HG03575 (cell line): ENCODE results near the gene LIF.
"Not testable (repeated sequence)": the region's sequence is repeated elsewhere in the genome, so short reads cannot be mapped to it uniquely, and the experiment has no call there.

Experiments used
- ATAC-seq: cut with Tn5 transposase; IDR thresholded peaks from one replicate; pipeline ENCODE4 v1.9.1; 2021; ENCODE audit not compliant: unreplicated experiment, insufficient number of reproducible peaks, low FRiP score; ENCODE audit errors: extremely low read depth

The LIF gene

DNA sequence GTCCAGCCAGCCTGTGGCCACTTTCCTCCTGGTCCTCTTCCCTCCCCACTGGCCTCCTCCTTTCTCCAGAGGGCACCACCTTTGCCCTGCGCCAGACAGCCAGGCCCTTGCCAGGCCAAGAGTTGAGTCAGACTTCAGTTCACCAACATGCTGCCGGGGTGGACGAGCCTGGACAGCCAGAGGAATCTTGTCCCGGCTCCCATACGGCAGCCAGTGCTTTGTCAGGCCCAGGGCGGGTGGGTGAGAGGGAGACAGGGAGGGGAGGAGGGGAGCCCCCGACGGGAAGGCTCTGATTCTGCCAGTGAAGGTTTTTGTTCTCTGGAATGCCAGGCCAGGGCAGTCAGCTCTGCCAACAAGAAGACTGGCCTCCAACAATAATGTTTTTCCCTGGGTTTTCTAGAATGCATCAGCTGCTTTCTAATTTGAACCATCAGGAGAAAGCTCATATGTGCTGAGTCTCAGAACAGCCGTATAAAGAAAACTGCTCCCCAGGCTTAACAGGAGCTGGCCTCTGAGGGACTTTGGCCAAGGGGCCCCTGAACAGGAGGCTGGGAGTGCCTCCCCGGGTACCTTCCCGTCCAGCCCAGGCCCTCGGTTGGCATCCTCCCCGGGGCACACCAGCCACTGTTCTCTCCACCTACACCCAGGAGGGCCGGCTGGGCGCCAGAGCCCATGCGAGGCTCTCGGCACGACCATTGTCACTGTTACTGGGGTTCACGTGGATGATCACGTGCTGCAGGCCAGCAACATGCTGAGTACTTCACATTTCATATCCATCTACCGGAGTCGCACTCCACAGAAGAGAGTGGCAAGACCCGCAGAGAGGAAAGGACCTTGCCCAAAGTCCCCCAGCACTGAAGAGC is 28.6 kb downstream of the LIF start:
- no peak for ATAC-seq

- no peak for ATAC-seq
Observed at GRCh38 chr22:30216710-30217109, 29.8 kb downstream of the LIF start.

DNA sequence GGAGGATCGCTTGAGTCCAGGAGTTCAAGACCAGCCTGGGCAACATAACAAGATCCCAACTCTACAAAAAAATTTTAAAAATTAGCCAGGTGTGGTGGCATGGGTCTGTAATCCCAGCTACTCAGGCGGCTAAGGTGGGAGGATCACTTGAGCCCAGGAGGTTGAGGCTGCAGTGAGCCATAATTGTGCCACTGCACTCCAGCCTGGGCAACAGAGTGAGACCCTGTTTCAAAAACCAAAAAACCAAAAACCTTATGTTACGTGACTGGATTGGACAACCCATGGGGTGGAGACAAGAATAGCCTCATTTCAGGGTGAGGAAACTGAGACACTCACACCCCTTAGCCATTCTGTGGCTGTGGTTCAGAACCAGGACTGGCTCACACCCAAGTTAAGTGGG is 30.3 kb downstream of the LIF start:
- ATAC-seq: not testable (repeated sequence)

- no peak for ATAC-seq
Observed at GRCh38 chr22:30214703-30215407, 31.7 kb downstream of the LIF start.

DNA sequence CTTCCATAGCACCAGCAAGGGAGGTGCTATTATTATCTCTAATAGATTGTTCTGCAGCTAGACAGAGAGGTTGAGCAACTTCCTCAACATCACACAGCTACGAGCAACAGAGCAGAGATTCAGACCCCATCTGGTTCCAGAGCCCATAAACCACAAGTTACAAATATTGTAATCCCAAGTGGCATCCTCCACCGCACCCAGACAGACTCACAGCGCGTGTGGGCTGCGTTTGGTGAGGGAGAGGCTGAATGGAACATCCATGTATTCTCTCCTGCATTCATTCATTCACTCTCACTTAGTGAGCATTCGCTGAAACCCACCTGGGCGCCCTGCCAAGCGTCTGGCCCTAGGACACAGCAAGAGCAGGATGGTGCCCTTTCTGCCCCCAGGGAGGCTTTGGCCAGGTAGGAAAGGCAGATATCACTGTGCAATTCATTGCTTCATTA is 33.5 kb downstream of the LIF start:
- ATAC-seq: no peak

DNA sequence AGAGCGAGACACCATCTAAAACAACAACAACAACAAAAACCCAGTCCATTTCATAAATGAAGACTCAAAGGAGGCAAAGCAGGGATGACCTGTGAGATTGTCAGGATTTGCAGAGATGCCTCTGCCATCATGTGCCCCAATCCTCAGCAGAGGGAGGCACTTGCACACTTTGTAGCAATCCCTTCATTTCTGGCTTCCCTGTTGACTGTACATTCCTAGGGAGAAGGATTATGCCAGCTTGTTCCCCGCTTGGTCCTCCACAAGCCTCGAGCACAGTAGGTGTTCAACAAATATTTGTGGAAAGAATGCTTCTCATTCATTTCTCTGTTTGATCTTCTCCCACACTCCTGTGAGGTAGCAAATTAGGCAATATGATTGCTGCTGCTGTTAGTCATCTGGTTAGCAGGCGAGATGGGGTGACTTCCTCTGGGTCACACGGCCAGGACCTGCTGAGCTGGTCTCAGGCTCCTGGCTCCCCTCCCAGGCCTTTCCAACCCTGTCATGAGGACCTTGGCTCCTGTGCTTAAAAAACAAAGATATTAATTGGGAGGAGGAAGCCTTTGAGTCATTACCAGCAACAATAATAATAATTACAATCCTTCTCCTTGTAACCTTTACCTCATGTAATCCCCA is 34.1 kb downstream of the LIF start:
- ATAC-seq: no peak

DNA sequence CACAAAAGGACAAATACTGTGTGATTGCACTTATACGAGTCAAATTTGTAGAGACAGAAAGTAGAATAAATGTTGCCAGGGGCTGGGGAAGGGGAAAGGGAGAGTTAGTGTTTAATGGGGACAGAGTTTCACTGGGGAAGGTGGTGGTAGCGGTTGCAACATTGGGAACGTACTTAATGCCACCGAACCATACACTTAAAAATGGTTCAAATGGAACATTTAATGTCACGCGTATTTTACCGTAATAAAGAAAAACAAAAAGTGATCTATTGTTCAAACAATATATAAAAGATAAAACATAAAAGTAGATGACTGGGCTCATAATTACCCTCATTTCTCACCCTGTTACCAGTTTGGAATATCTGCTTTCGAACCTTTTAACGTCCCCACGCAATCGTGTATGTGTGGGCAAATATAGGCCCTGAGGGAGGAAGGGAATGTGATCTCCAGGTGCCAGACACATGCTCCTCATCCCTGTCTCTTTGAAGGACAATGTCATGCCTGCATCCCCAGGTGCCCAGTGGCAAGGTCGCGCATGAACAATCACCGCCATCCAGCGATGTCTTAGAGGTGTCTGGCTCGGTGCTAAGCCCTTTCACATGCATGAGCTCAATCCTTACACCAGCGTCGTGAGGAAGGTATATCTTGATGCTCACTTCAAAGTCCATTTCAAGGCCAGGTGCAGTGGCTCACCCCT is 35.3 kb downstream of the LIF start:
- ATAC-seq: no peak

DNA sequence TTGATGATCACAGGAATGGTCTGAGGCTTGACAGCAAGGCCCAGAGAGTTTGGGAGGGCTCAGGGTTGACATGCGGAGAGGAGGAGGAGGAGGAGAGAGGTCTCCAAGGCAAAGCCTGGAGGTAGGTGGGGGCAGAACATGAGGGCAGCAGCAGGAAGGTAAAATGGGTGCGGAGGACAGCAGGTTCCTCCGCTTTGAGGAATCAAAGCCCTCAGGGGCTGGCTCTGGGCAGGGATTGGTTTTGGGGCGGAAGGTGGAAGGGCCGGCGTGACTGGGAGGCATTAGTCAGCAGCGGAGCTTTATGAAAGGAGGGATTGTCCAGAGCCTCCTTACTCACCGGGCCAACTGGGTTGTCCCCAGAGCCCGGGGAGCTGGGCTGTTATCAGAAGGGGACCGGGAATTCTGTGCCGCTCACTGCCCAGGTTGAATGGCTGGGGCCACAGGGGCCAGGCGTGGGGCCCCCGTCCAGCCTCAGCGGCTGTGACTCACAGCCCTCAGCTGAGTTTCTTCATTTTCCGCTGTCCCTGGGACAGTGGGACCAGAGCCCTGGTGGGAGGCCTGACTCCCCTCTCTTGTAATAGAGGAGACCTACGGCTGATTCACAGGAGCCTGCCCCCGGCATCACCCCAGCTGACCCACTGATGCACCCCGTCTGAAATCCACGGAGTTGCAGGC is 36.2 kb downstream of the LIF start:
- no peak for ATAC-seq

GRCh38 chr22:30209642-30210041 is 36.9 kb downstream of the LIF start:
- no peak for ATAC-seq

DNA sequence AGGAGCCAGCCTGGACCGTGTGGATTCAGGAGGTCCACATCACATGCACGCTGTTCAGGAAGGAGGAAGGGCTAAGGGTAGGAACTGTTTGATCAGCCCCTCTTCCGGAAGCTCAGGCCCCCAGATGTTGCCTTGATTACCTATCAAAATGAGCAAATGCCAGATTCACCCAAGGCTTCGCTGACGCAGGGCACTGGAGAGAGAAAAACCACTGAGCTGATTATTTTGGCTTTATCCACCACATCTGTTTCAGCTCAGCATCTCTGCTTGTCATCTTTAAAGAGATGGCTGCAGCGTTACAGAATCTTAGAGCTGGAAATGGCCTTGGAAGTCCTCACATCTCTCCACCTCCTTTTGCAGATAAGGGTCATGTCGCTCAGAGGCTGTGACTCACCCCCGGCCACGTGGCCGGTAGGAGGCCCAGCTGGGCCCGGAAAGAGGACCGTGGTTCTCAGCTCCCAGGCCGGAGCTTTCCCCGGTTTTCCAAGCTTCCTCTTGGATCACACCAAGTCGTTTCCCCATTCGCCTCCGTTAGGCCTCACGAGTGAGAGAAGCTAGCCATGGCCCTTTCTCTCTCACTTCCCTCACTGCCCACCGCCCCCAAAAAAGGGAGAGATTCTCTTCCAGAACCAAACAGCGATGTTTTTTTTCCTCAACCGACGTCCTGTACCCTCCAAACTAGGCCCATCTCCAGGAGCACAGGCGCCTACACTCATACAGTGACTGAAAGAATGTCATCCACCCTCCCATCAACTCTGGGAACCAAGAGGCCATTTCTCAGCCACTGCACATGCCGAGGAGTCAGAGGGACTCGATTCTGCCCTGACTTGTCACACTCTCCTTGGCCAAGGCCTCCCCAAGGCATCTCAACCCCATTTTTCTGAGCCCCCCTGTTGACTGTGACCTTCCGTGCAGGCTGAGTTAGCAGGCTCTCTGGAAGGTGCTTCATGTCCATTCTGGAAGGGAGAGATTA is 37.6 kb downstream of the LIF start:
- ATAC-seq: no peak

DNA sequence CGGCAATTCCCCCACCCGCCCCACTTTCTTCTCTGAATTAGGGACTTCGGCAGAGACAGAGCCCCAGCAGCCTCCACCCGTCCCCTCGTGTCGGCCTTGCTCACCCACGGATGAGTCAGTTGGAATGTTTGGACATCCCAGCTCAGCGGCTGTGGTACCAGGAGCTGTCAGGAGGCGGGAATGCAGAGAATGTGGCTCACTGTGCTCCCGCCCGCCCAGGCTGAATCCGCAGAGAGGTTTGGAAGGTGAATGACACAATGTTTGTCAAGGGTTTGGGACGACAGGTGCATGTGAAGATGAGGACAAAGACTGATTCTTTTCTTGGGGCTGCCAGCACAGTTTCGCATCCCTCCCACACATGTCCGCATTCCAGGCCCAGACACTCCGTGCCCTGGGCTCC is 39.6 kb downstream of the LIF start:
- ATAC-seq: no peak

DNA sequence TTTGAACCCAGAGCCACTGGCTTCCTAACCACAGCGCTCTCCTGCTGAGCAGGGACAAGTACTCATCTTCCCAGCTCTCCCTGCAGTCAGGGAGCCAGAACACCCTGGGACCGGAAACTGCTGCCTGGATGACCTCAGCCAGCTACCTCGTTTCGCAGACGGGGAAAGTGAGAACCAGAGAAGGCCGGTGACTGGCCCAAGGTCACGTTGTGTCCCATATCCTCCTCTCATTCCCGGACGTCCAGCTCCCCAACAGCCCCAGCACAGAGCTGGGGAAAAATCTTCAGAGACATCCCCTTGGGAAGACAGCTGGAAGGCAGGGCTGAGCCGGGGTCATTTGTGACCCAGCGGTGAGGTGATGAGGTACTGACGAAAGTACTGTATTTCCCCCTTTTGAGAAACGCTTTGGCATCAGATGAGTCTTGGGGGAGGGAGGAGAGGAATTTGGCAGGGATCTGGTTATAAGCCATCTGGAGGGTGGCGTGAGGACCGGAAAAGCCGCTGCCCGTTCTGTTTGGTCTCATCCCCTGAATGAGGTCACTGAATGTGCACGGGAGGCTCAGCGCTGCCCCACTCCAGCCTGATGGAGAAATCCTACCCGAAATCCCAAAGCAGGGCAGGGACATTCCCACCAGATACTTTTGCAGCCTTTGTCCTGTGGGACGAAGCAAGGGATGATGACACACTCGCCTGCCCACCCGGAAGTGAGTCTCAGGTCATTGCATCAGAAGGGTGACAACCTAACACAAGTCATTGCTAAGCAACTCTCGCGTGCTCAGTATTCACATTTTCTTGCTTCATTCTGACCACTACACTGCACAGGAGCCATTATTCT is 41.1 kb downstream of the LIF start:
- no peak for ATAC-seq

GRCh38 chr22:30204742-30205111 is 41.8 kb downstream of the LIF start:
- no peak for ATAC-seq

- no peak for ATAC-seq
Observed at GRCh38 chr22:30204015-30204741, 42.4 kb downstream of the LIF start.

DNA sequence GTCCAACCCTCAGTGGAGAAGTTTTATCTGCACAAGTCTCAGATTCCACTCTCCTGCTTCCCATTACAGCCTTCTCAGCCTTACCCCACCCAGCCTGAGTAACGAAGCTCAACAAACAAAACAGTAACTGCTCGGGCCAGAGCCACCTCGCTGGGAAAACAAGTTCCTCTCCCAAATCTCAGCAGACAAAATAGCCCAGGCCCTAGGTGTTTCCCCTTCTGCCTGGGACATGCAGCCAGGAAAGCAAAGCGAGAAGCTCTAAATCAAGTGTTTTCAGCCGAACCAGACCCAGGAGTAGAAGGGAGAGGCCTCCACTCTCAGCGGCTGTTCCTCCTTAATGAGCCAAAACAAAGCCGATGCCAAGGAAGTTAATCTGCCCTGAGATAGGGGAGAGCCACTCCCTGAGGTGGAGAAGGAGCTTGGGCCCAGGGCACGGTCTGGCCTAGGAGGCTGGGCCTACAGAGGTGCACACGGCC is 44.0 kb downstream of the LIF start:
- ATAC-seq: no peak

DNA sequence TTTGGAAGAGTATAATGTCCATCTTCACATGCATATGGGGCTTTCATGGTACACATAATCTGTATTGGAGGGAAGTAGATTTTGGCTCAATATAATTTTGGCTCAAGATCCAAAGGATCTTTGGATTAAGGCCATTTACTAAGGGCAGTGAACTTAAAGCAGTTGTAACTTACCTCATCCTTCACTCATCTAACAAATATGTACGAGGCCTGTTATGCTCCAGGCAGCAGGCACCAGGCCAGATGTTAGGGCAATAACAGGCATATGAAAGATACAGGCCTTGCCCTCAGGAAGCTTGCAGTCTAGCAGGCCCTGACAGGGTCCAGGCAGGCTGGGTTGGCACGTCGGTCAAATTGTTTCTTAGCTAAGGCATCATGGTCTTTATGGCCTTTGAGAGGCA is 44.6 kb downstream of the LIF start:
- ATAC-seq: no peak
